Effector CD4-positive, alpha-beta T cell (primary cell): ENCODE results near the gene VPS45.
"Not testable (repeated sequence)": the region's sequence is repeated elsewhere in the genome, so short reads cannot be mapped to it uniquely, and the experiment has no call there.

ENCODE experiments used
- DNase-seq: peaks from one replicate; pipeline ENCODE4 v3.0.0-alpha.2; 2020

VPS45 gene

DNA sequence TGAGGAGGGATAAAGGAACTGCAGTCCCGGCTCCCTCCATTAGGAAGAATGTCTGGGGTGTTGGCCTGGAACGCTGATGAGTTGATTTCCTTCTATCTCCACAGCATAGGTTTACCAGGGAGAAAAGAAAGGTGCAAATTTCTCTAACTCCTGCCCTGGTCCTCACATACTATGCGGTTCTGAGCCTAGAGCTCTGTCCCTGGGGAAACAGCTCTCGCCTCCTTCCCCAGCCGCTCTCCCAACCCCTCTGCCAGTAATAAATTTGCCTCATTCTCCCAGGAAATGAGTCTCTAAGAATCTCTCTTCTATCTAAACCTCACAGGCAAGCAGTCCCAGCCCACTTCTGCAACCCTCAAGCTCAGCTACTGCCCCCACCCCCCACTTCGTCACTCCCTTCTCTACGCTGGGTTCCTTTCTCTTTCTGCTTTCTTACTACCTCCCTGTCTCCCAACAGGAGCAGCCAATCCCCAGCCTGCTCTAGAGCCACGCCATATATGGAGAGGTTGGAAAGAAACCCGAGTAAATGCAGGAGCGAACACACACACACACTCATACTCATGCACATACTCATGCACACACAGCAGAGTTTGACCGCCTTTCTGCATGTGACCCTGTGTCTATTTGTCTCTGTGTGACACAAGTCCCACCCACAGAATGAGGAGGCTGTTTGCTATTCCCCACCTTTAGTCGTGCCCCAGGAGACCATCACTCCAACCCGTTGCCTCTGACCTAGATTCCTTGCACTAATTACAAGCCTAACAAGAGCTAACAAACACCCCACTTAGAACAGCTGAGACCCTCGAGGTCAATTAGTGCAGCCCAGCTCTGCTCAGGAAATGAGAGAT, 95.5 kb downstream of the VPS45 start:
- DNase-seq: no peak

DNA sequence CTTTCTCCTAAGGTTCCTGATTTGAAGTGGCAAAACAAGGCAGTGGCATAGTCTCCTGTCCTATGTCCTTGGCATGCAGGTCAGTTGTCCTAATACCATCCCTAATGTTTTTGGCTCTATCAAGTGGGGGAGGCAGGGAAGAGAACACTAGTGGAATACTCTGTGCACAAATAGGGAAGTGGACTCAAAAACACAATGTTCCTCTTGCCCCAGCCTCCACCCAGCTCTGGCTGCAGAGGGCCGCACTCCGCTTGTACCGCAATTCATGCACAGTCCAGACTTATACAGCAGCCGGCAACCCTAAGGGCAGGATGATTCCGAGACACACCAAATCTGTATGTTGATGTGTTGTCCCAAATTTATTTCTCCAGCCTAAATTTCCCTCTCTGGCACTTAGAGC, 96.6 kb downstream of the VPS45 start:
- DNase-seq: no peak

DNA sequence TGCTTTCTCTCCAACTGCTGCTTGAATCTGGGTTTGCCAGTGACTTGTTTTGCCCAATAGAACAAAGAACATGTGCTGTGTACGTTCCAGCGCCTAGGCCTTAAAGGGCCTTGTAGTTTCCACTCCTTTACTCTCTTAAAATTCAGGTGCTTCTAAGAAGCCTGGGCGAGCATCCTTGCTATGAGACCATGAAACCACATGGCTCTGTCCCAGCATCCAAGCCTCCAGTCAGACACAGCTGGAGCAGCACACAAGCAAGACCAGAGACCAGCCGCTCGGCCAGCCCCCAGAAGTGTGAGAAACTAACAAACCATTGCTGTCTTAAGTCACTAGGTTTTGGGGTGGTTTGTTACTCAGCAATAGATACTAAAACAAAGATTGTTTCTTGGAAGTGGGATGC, 97.2 kb downstream of the VPS45 start:
- DNase-seq: no peak

DNA sequence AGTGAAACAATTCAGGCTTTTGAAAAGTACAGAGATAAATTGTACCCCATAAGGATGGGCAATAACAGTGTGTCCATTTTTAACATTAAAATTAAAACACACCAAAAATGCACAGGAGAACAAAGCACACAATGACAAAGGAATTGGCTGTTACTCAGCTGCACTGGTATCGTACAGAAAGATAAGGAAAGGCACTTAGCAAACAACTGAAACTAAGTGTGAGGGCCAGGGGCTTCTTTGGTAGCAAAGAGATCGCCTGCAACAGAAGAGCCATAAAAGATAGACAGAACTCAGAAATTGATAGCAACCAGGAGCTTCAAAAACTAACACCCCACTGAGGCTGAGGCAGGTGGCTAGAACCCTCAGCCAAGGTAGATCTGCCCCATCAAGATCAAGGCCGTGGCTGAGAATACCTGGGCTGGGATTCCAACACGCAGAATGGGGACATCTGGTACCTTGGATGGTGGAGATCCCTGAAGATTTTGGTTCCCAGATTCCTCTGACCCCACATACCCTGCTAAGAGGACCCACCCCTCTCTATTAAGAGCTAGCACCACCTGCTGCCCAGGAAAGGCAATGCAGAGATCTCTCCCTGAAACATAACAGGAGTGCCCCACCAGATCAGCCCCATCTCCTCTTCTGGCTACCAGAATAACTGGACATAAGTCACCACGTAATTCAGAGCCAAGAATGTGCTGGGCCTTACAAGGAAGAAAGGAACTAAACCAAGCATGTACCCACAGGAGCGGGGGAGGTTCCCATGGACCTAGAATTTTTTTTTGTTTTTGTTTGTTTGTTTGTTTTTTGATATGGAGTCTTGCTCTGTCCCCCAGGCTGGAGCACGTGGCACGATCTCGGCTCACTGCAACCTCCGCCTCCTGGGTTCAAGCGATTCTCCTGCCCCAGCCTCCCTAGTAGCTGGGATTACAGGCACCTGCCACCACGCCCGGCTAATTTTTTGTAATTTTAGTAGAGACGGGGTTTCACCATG, 98.3 kb downstream of the VPS45 start:
- DNase-seq: peak; percentile 33

DNA sequence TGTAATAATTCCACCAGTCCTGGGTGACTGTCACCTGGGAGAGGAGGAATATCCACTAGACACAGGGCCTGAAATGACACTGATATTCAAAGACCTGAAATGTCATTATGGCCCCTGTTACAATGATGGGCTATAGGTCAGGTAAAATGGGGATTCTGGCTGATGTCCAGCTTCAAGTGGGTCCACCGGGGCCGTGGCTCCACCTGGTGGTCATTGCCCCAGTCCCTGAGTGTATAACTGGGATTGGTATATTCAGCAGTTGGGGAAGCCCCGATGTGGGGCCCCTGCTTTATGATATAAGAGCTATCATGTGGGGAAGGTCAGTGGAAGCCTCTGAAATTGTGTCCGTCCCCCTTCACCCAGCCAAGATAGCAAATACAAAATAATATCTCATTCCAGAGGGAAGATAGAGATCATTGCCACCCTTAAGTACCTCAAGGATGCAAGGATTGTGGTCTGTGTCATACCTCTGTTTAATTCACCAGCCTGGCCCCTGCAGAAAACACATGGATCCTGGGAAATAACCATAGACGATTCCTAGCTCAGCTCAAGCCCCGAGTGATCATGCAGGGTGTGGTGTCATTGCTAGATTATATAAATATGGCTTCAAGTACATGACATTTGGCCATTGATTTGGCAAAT, 101.5 kb downstream of the VPS45 start:
- DNase-seq: peak; percentile 38

DNA sequence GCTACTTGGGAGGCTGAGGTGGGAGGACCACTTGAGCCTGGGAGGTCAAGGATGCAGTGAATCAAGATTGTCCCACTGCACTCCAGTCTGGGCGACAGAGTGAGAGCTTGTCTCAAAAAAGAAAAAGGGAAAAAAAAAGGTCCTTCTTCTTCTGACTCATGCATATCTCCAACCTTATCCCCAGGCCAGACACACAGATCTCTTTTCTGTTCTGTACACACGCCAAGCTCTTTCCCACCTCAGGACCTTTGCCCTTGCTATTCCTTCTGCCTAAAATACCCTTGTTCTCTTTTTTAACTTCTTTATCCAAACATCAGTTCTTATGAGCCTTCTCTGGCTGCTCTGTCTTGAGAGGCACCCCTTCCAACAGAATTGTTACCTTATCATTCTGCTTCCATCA, 104.2 kb downstream of the VPS45 start:
- no peak for DNase-seq

DNA sequence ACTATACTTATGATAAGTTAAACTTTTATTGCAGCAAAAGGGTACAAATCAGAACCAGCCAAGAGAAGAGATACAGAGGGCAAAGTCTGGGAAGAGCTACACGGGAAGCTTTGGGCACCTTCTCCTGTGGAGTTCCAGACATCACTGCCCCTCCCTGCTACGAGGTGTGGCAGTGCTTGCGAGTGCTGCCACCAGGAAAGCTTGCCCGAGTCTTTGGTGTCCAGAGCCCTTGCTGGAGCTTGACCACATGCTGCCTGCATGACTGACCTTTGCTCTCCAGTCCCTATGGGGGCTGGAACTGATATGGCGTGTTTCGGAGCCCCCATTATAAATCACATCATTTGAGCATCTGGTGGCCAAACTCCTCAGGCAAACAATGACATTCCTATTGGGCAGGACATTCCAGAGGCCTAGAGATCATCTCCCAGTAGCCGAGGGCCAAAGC, 105.6 kb downstream of the VPS45 start:
- DNase-seq: no peak

DNA sequence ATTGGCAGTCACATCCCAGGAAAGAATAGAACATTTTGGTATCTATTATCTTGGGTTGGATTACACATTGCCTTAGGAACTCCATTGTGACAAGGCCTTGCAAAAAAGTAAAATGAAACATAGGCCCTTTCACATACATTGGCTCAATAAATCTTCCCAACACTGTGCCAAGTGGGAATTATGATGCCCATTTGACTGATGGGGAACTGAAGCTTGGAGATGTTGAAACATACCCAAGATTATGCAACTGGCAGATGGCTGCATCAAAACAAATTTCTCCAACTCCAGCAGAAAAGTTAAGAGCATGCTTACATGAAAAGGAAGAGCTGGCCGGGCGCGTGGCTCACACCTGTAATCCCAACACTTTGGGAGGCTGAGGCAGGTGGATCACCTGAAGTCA, 109.0 kb downstream of the VPS45 start:
- DNase-seq: no peak

DNA sequence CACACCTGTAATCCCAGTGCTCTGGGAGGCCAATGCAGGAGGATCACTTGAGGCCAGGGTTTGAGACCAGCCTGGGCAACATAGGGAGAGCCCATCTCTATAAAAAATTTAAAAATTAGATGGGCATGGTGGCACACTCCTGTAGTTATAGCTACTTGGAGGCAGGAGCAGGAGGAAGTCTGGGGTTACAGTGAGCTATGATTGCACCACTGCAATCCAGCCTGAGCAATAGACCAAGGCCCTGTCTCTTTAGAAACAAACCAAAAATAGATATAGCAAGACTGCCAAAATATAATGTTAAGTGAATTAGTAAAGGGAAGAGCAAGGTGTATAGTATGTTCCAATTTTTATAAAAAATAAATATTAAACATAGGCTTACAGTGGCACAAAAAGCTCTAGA, 111.0 kb downstream of the VPS45 start:
- no peak for DNase-seq

DNA sequence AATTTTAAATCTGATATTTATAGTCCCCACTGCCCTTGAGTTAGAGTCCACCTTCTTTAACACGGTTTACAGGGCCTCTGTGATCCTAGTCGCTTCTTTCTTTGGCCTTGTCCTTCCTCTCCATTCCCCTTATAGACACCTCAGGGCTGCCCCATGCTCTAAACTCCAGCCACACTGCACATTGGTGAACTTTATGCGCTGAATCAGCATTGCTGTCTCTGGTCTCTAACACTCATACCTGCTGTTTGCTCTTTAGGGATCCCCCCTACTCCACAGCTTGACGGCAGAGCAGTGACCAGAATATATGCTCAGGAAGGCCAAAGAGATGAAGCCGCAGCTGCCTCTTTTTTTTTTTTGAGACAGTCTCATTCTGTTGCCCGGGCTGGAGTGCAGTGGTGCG, 112.3 kb downstream of the VPS45 start:
- DNase-seq: no peak

DNA sequence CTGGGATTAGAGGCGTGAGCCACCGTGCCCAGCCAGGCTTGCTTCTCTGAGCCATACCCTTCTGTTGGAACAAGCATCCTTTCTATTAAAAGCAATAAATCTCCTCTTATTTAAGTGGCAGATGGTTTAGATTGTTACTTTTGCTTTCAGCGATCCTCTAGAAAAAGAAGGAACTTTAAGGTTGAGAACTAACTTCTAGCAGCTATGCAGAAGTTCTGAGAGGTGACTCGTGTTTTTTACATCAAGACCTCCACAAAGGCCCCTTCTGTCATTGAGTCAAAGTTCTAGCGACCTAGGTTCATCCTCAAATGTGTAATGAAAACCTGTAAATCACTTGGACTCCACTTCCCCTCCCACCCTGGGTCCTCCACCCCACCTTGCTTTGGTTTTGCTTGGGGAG, 112.9 kb downstream of the VPS45 start:
- DNase-seq: no peak

DNA sequence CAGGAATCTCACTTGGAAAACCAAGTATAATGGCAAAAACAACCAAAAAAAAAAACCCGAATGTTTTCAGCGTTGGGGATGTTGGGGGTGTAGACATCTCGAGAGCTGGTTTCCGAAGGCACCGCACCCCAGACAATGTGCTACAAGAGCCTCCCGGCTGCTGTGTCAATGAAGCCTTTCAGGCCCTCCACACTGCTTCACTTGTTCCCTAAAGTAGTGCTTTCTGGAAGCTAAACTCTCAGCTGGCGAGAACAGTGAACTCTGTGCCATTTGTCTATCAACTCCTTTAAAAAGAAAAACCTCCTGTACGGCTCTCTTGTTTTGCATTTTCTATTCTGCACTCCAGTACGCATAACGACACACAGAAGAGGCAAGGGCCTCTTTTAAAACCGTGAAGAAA, 114.7 kb downstream of the VPS45 start:
- no peak for DNase-seq

DNA sequence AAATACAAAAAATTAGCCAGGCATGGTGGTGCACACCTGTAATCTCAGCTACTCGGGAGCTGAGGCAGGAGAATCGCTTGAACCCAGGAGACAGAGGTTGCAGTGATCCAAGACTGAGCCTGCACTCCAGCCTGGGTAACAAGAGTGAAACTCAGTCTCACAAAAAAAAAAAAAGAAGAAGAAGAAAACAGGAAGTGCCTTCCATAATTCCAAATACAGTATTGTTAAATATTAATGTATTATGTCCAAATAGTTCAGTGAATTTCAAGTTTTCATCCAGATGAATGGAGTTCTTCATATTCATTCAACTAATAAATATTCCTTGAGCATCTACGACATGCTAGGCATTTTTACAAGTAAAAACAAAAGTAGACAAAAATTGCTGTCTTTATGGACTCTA, 115.5 kb downstream of the VPS45 start:
- no peak for DNase-seq

DNA sequence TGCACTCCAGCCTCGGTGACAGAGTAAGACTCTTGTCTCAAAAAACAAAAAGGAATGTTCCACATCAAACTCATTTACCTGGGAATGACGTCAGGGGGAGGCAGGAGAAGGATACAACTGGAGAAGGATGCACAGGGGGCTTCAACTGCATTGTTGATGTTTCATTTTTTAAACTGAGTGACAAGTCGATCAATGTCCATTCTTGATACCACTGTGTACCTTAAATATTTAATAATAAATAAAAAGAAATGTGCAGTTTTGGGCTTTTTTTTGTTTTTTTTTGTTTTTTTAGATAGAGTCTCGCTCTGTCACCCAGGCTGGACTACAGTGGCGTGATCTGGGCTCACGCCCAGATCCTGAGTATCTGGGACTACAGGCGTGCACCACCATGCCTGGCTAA, 117.9 kb downstream of the VPS45 start:
- DNase-seq: no peak

DNA sequence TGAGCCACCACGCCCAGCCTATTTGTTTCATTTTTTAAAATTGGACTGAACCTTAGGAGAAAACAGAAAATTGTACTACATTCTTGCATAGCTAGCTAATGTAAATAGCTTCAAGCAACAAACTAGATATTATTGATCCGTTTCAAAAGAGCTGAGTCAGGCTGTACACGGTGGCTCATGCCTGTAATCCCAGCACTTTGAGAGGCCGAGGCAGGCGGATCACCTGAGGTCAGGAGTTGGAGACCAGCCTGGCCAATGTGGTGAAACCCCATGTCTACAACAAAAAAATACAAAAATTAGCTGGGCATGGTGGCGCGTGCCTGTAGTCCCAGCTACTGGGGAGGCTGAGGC, 118.8 kb downstream of the VPS45 start:
- DNase-seq: not testable (repeated sequence)

DNA sequence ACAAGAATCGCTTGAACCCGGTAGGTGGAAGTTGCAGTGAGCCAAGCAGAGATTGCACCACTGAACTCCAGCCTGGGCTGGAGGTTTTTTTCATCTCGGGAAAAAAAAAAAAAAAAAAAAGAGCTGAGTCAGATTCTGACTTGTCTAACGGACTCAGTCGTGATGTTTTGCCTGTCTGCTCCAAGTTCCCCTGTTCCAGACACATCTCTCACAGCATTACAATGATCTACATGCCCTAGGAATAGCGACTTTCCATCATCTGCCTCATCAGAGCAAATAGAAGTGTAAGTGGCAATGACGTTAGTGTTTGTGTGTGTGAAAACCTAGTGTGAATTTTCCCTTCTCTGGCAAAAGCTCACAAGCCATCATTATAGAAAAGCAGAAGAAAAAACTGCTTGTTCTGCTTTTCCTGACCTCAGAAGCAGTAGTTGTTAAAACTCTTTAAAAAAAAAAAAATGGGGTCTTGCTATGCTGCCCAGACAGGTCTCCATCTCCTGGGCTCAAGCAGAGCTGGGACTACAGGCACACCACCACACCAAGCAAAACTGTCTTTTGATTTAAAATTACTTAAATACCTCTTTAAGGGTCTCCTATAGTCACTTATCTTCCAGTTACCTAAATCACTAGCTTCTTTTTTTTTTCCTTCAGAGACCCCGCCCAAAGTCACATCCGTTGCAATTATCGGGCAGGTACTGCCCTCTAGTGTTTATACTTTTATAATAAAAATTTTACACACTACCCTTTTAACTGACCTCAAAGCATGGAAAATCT, 119.4 kb downstream of the VPS45 start:
- peak; percentile 10 for DNase-seq

DNA sequence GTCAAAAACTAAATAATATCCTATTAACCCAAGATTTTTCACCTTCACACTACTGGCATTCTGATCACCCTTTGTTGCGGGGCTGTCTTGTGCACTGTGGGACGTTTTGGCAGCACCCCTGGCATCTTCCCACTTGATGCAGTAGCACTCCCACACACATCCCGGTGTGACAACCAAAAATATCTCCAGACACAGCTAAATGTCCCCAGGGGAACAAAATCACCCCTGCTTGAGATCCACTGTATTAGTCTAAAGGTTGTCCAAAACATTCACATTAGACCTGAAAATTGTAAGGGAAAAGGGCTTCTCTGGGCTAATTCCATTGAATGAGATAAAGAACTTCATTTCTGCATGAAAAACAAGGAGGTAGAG, 120.0 kb downstream of the VPS45 start:
- no peak for DNase-seq

DNA sequence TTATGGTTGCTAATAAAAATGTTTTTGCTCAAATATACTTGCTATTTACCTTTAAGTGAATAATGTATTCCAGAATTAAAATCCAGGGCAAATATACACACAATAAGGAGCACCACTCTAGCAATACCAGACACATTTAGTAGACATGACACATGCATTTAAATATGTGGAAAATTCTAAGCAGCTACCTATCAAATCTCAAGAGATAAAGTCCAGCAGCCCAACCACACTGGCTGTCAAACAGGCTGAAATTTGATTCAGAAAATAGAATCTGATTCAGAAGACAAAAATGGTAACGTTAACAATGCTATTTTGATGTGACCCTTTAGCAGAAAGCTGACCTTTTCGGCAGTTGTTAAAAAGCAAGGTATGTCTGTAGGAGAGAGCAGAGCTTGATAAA, 124.4 kb downstream of the VPS45 start:
- no peak for DNase-seq

DNA sequence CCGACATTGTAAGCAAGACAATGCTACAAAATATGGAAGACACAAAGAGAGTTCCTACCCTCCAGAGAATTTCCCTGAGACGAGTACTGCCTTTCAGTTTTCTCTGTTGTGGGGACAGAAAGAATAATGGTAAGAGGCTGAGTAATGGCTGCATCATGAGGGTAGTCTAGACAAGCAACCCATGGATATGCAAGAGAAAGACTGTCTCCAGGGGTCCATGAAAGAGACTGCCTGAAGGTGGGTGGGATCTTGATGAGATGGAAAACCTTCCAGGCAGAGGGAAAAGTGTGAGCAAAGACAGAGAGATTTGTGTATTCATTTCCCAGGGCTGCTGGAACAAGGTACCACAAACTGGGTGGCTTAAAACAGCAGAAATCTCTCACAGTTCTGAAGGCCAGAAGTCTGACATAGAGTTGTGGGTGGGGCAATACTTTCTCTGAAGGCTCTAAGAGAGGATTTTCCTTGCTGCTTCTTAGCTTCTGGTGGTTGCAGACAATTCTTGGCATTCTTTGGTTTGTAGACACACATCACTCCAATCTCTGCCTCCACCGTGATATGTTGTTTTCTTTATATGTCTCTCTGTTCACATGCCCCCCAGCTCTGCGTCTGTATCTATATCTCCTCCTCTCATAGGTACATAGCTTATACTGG, 126.9 kb downstream of the VPS45 start:
- no peak for DNase-seq
